GM12874 (cell line): ENCODE results near the gene ASB1.

Source experiments
- CTCF ChIP-seq: IDR thresholded peaks from 2 replicates; pipeline ENCODE4 v1.5.1; 2011; ENCODE audit warnings: low read depth, mild to moderate bottlenecking, control low read depth, low read length, moderate library complexity; ENCODE audit not compliant: insufficient read depth

ASB1 gene

GRCh38 chr2:238496756-238497609, 70.3 kb downstream of the ASB1 start:
- no peak for TF ChIP-seq CTCF

DNA sequence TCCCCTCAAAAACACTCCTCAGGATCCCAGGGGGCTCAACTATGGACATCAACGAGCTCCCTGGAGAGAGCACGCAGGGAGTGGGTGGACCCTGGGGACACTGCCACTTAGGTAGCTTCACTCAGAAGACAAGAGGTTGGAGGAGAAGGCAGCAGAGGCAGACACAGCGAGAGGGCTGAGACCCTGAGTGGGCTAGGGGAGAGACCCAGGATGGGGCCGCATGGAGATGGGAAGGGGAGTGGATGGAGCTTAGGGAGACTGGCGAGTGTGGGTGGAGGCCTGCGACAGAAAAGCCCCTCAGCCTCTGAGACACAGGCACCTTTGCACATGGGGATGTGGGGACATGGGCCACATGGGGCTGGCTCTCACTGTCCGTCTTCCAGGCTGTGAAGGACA, 70.9 kb downstream of the ASB1 start:
- TF ChIP-seq CTCF: no peak

DNA sequence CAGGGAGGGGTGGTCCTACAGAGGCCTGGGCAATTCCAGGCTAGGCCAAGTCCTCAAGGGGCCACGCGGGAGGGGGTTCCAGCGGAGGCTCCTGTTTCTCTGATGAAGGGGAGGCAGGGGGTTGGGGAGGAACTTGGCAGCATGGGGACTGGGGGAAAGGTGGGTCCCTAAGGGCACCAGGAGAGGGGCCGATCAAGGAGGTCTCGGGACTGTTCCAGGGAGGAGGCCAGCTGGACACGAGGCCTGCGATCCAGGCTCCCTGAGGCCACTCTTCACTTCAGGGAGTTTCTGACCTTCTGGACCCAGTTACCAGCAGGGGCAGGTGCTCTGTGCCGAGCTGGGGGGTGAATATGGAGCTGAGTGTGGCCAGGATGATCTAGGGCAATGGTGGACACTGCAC, 71.5 kb downstream of the ASB1 start:
- TF ChIP-seq CTCF: no peak

- TF ChIP-seq CTCF: no peak
Measured at GRCh38 chr2:238498691-238499295, 72.1 kb downstream of the ASB1 start.

DNA sequence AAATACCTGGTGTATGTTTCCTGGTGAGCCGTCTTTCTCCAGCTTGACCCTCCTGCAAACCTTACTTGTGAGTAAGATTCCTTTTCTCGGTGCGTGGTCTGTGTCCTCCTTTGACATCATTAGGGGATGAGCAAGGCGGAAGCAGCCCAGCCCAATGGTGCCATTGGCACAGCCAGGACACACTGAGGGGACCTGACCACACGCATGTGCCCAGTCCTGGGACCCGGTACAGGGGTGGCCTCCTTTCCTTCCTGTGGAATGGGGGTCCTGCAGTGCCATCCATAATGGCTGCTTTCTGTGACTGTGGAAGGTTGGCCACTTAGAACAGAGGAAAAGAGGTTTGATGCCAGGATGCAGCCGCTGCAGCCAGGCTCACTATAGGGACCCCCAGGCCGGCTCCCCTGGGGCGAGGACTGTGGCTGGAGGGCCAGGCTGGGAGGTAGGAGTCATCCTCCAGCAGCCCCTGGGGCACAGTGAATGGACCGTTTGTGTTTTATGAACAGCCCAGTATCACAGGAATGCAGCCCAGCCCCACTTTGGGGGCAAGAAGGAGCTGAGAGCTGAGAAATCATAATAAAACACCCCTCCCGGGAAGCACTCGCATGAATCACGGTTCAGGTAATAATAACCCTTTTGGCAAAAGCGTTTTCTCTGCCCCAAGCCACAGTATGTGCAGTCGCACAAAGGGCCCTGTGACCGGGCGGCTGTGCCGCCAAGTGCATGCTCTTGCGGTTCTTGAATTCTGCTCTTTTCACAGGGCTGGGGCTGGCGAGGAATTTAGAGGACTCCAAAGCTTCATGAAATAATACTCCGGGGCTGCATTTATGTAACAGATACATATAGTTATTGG, 73.2 kb downstream of the ASB1 start:
- TF ChIP-seq CTCF: no peak

DNA sequence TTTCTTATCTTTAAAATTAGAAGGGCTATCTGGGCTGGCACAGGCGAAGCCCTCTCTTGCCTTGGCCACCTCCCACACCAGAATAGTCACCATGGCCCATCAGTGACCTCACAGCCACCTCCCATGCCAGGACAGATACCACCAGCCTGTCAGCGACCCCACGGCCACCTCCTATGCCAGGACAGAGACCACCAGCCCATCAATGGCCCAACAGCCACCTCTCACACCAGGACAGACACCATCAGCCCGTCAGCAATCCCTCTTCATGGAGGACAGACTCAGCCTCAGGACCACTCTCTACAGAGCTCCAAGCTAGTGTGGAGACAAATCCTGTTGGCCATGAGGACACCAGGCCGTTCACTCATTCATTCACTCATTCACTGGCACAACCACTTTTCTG, 74.6 kb downstream of the ASB1 start:
- TF ChIP-seq CTCF: no peak
